K562 (cell line): ENCODE measurements around the gene SRF. TPM values are rescaled to one million over a fixed set of nuclear protein-coding genes. Genes with fewer than 3 reads are reported as not detected.

Source experiments
- ATF7 ChIP-seq: fragments of 450-650 bp; IDR thresholded peaks from 2 replicates; pipeline ENCODE4 v1.7.1; 2014; ENCODE audit warnings: mild to moderate bottlenecking, moderate library complexity
- CBFA2T2 ChIP-seq: fragments of 450-650 bp; conservative IDR thresholded peaks from 2 replicates; pipeline ENCODE4 v1.6.1; 2017; ENCODE audit warnings: mild to moderate bottlenecking
- GATA2 ChIP-seq: sonication (generic); formaldehyde crosslinking; IDR thresholded peaks from 2 replicates; pipeline ENCODE4 v1.4.0; 2020; ENCODE audit warnings: mild to moderate bottlenecking, missing genetic modification reagents
- GTF2F1 ChIP-seq: IDR thresholded peaks from 2 replicates; pipeline ENCODE4 v1.6.1; 2011; ENCODE audit warnings: low read depth, low read length, improper control_type of control experiment
- HNRNPLL ChIP-seq: fragments of 200-400 bp; formaldehyde crosslinking; IDR thresholded peaks from 2 replicates; pipeline ENCODE4 v1.6.1; 2017; ENCODE audit warnings: low read length, low read depth, mild to moderate bottlenecking; ENCODE audit not compliant: poor library complexity, severe bottlenecking
- MIER1 ChIP-seq: fragments of 450-650 bp; IDR thresholded peaks from 2 replicates; pipeline ENCODE4 v1.6.1; 2016; ENCODE audit warnings: antibody characterized with exemption, mild to moderate bottlenecking, low read depth
- NEUROD1 ChIP-seq: fragments of 150-350 bp; IDR thresholded peaks from 2 replicates; pipeline ENCODE4 v1.6.1; 2014; ENCODE audit warnings: borderline replicate concordance, low read length, low read depth; ENCODE audit not compliant: partially characterized antibody
- PHTF2 ChIP-seq: fragments of 250-450 bp; sonication (Bioruptor Pico); IDR thresholded peaks from 2 replicates; pipeline ENCODE4 v1.5.0; 2021; ENCODE audit warnings: mild to moderate bottlenecking
- PTBP1 ChIP-seq: fragments of 200-400 bp; formaldehyde crosslinking; IDR thresholded peaks from 2 replicates; pipeline ENCODE4 v1.6.1; 2017; ENCODE audit warnings: low read depth, low read length
- RAD51 ChIP-seq: fragments of 450-650 bp; IDR thresholded peaks from 2 replicates; pipeline ENCODE4 v1.7.1; 2016; ENCODE audit warnings: low read depth, mild to moderate bottlenecking, borderline replicate concordance
- RCOR1 ChIP-seq, 2 experiments: IDR thresholded peaks; 2 replicates each; pipeline ENCODE4 v1.6.1; 2012; ENCODE audit warnings: low read depth in 2 of 2, low read length in 2 of 2, borderline replicate concordance in 1 of 2, improper control_type of control experiment in 1 of 2
- RHOXF2B ChIP-seq: fragments of 250-450 bp; sonication (Bioruptor Pico); conservative IDR thresholded peaks from 2 replicates; pipeline ENCODE4 v1.5.1; 2021
- SMARCE1 ChIP-seq: fragments of 450-650 bp; IDR thresholded peaks from 2 replicates; pipeline ENCODE4 v1.7.1; 2016; ENCODE audit warnings: mild to moderate bottlenecking
- SPI1 ChIP-seq: IDR thresholded peaks from 2 replicates; pipeline ENCODE4 v1.6.1; 2011; ENCODE audit warnings: low read depth, low read length, control low read depth, borderline replicate concordance
- TARDBP ChIP-seq: fragments of 450-650 bp; IDR thresholded peaks from 2 replicates; pipeline ENCODE4 v1.6.1; 2016
- TCF3 ChIP-seq: sonication (generic); formaldehyde crosslinking; IDR thresholded peaks from 2 replicates; pipeline ENCODE4 v1.4.0; 2020; ENCODE audit warnings: mild to moderate bottlenecking, missing genetic modification reagents
- ZC3H11A ChIP-seq: IDR thresholded peaks from 2 replicates; pipeline ENCODE4 v1.6.1; 2012; ENCODE audit warnings: low read depth, low read length, improper control_type of control experiment
- ZNF146 ChIP-seq: IDR thresholded peaks from one replicate; pipeline ENCODE4 v1.6.1; 2018; ENCODE audit warnings: missing compliant biosample characterization; ENCODE audit not compliant: unreplicated experiment
- ZNF239 ChIP-seq: fragments of 250-450 bp; sonication (Bioruptor Pico); IDR thresholded peaks from 2 replicates; pipeline ENCODE4 v1.4.0; 2020; ENCODE audit warnings: mild to moderate bottlenecking
- ZNF445 ChIP-seq: fragments of 250-450 bp; sonication (Bioruptor Pico); IDR thresholded peaks from 2 replicates; pipeline ENCODE4 v1.4.0; 2020; ENCODE audit warnings: low read depth, mild to moderate bottlenecking, moderate library complexity
- polyA plus RNA-seq, 8 experiments: library from polyadenylated mRNA; depleted of rRNA in 4 of 8; stranded (reverse) in 5 of 8; unstranded in 3 of 8; fragments of >200 nt; fragmentation: Nextera tagmentation in 2 of 8; fragmentation: Illumina TruSeq in 1 of 8; extraction: Ambion mirVana in 2 of 8; extraction: Trizol in 1 of 8; gene quantifications; 2 replicates each; pipeline versions ENCODE4 v1.2.1 to v1.2.3, GENCODE V29; 2011 to 2014; ENCODE audit warnings: inconsistent platforms in 1 of 8, missing spikeins in 1 of 8
- total RNA-seq, 7 experiments: library from RNA; depleted of rRNA in 6 of 7; stranded (reverse); fragments of >200 nt in 6 of 7; fragmentation: Illumina TruSeq in 2 of 7; extraction: Trizol in 2 of 7; gene quantifications; 2 replicates each; pipeline versions ENCODE4 v1.2.1 to v1.2.3, GENCODE V29; 2011 to 2021; ENCODE audit warnings: low replicate concordance in 1 of 7
- TF ChIP-seq, protein P1 (sequence below): sonication (generic); formaldehyde crosslinking; IDR thresholded peaks from 2 replicates; pipeline ENCODE4 v1.9.0; 2022; ENCODE audit warnings: mild to moderate bottlenecking, missing genetic modification reagents
- TF ChIP-seq, protein P2 (sequence below): sonication (generic); formaldehyde crosslinking; IDR thresholded peaks from 2 replicates; pipeline ENCODE4 v1.8.0; 2022; ENCODE audit warnings: mild to moderate bottlenecking, missing genetic modification reagents
- TF ChIP-seq, protein P3 (sequence below): fragments of 450-650 bp; IDR thresholded peaks from 2 replicates; pipeline ENCODE4 v1.6.1; 2016; ENCODE audit warnings: borderline replicate concordance

The SRF gene
- total and polyA plus RNA-seq, 9 of the 15 experiments (the other 6 are each of a cell fraction or from before 2014, with no cell fraction given): 2.5 to 37.0 (median 24.6) TPM

DNA sequence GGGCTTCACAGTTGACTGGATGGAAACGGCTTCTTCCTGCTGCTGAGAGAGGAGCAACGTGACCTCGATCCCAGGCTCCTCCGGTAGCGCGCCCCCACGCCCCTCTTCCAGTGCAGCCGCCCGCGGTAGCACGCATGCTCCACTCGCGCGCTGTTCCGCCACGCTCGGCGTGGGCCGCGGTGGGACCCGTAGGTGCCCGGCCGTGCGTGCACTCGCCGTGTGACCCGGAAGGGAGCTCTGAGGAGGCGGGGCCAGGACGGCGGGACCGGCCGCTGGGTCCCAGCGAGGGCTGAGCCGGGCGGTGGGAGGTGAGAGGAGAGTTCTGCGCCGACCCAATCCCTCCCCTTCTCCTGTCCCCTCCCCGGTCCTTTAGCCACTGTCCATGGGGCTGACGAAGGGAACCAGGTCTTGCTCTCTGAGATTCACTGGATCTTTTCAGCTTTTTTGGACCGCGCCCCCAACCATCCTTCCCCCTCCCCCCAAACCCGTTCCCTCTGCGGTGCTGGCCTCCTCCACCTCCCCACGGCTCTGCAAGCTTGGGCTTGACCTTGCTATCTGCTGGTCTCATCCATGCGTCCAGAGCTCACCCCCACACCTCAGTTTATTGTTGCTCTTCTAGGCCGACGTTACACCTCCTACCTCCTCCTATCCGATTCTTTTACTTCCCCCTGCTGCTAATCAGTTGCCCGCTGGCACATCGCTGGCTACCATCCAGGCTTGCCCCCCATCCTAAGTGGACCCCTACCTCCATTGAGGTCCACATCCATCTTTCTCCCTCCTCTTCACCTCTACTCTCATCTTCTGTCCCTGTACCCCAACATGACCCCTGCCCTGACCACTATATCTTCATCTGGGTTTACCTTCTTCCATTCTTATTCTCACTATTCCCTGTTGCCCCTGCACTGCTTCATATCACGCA lies 11.1 kb downstream of the SRF start, which contains the start of gene CUL9 (continued):
- TF ChIP-seq PTBP1: peak; percentile 61; the same call in 1 of the 2 replicates
- TF ChIP-seq, protein P1, sequence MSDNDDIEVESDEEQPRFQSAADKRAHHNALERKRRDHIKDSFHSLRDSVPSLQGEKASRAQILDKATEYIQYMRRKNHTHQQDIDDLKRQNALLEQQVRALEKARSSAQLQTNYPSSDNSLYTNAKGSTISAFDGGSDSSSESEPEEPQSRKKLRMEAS (CRISPR knock-in tag): peak; percentile 99
- TF ChIP-seq RHOXF2B (CRISPR knock-in tag): peak; percentile 83; the same call in 1 of the 2 replicates
- TF ChIP-seq PHTF2: no peak
- peak; percentile 42; the same call in 1 of the 2 replicates for TF ChIP-seq SMARCE1
- TF ChIP-seq ATF7: peak; percentile 94
- TF ChIP-seq RCOR1 (IDR thresholded peaks at IDR 0.05; ENCODE audit: borderline replicate concordance in 1 of 2, low read depth in 2 of 2, low read length in 2 of 2): 0 out of 4 replicates have a peak, but pooled peaks of 1 of the 2 experiments have one; percentile 6
- no peak for TF ChIP-seq ZNF146 (CRISPR knock-in tag)
- peak; percentile 93 for TF ChIP-seq TARDBP
- TF ChIP-seq SPI1: no peak
- TF ChIP-seq, protein P2, sequence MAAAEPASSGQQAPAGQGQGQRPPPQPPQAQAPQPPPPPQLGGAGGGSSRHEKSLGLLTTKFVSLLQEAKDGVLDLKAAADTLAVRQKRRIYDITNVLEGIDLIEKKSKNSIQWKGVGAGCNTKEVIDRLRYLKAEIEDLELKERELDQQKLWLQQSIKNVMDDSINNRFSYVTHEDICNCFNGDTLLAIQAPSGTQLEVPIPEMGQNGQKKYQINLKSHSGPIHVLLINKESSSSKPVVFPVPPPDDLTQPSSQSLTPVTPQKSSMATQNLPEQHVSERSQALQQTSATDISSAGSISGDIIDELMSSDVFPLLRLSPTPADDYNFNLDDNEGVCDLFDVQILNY (CRISPR knock-in tag): peak; percentile 96
- TF ChIP-seq HNRNPLL: peak; percentile 68
- peak; percentile 32; the same call in 1 of the 2 replicates for TF ChIP-seq RAD51
- TF ChIP-seq ZC3H11A: 0 out of 2 replicates have a peak, but pooled peaks have one; percentile 47
- no peak for TF ChIP-seq MIER1
- TF ChIP-seq ZNF239 (CRISPR knock-in tag): no peak
- TF ChIP-seq ZNF445 (CRISPR knock-in tag): no peak
- peak; percentile 58 for TF ChIP-seq NEUROD1
- peak; percentile 64; the same call in 1 of the 2 replicates for TF ChIP-seq GTF2F1
- TF ChIP-seq TCF3 (CRISPR knock-in tag): peak; percentile 42; the same call in 1 of the 2 replicates
- 0 out of 2 replicates have a peak, but pooled peaks have one; percentile 40 for TF ChIP-seq GATA2
- TF ChIP-seq, protein P3, sequence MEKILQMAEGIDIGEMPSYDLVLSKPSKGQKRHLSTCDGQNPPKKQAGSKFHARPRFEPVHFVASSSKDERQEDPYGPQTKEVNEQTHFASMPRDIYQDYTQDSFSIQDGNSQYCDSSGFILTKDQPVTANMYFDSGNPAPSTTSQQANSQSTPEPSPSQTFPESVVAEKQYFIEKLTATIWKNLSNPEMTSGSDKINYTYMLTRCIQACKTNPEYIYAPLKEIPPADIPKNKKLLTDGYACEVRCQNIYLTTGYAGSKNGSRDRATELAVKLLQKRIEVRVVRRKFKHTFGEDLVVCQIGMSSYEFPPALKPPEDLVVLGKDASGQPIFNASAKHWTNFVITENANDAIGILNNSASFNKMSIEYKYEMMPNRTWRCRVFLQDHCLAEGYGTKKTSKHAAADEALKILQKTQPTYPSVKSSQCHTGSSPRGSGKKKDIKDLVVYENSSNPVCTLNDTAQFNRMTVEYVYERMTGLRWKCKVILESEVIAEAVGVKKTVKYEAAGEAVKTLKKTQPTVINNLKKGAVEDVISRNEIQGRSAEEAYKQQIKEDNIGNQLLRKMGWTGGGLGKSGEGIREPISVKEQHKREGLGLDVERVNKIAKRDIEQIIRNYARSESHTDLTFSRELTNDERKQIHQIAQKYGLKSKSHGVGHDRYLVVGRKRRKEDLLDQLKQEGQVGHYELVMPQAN: peak; percentile 65
- 0 out of 2 replicates have a peak, but pooled peaks have one; percentile 1 for TF ChIP-seq CBFA2T2
